K562 (cell line): ENCODE measurements around the gene ARHGAP22. TPM values are rescaled to one million over a fixed set of nuclear protein-coding genes. Genes with fewer than 3 reads are reported as not detected.

Source experiments
- ATAC-seq: fragments of 200-7000 bp; cut with Tn5 transposase; 3 replicates; pipeline ENCODE4 v1.9.1; 2020; ENCODE audit warnings: moderate library complexity
- BruUV-seq: library from RNA; stranded (reverse); fragments of 400-500 nt; replicated peaks from 2 replicates; lab custom pipeline; 2021; lab: Mats Ljungman, UMichigan
- CTCF ChIA-PET: fragments of 300-600 bp; formaldehyde crosslinking; extraction: SDS; loops from one replicate; lab custom pipeline; 2021; ENCODE audit warnings: low intra/inter-chr PET ratio; lab: Yijun Ruan, JAX
- POLR2A ChIA-PET: fragments of 300-600, 350-650 bp; sonication (Branson Sonifier 250); formaldehyde crosslinking; extraction: SDS; loops from one replicate; lab custom pipeline; 2021; ENCODE audit warnings: antibody characterized with exemption, inconsistent platforms; lab: Yijun Ruan, JAX
- DNase-seq, 4 experiments: peaks; one replicate each; pipeline versions ENCODE4 v3.0.0 to v3.0.0-alpha.2; 2011 to 2018; ENCODE audit warnings: low spot score in 3 of 4, mixed read lengths in 3 of 4; ENCODE audit errors: extremely low read depth in 1 of 4
- FAIRE-seq: peaks from 2 replicates; lab custom pipeline; 2011; peaks lifted over from hg19 to GRCh38; lab: Jason Lieb, UNC
- H2AFZ ChIP-seq: 2 replicates; pipeline ENCODE4 v1.6.0; 2011; ENCODE audit warnings: low read depth, low read length, control low read depth, inconsistent platforms
- H3K27ac ChIP-seq: fragments of 200-600 bp; 3 replicates; pipeline ENCODE4 v1.8.0; 2011; ENCODE audit warnings: low read depth, mild to moderate bottlenecking, control low read depth, inconsistent platforms, low read length, moderate library complexity, mixed read lengths; ENCODE audit errors: extremely low read depth
- H3K27me3 ChIP-seq, 2 experiments: fragments of 300-600 bp in 1 of 2; 2 replicates in 1 of 2; 3 replicates in 1 of 2; pipeline versions ENCODE4 v1.6.0 to v1.8.0; 2011; ENCODE audit warnings: inconsistent platforms in 2 of 2, low read length in 2 of 2, mild to moderate bottlenecking in 1 of 2, mixed read lengths in 1 of 2, moderate library complexity in 1 of 2; ENCODE audit not compliant: control insufficient read depth in 2 of 2, insufficient read depth in 2 of 2
- H3K36me3 ChIP-seq: fragments of 300-600 bp; 3 replicates; pipeline ENCODE4 v1.8.0; 2011; ENCODE audit warnings: mild to moderate bottlenecking, low read length, inconsistent platforms; ENCODE audit not compliant: control insufficient read depth, insufficient read depth
- H3K4me1 ChIP-seq, 2 experiments: fragments of 200-600 bp in 1 of 2; replicated peaks in 1 of 2; 2 replicates in 1 of 2; 3 replicates in 1 of 2; pipeline versions ENCODE4 v1.5.1 to v1.8.0; 2011; ENCODE audit warnings: inconsistent platforms in 2 of 2, low read length in 2 of 2, mild to moderate bottlenecking in 1 of 2, mixed read lengths in 1 of 2, moderate library complexity in 1 of 2; ENCODE audit not compliant: control insufficient read depth in 2 of 2, insufficient read depth in 2 of 2
- H3K4me2 ChIP-seq: 2 replicates; pipeline ENCODE4 v1.6.1; 2011; ENCODE audit warnings: low read length, control low read depth, inconsistent platforms, mixed read lengths; ENCODE audit not compliant: insufficient read depth
- H3K4me3 ChIP-seq: fragments of 200-600 bp; sonication (generic), shearing (Covaris generic); 2 replicates; pipeline ENCODE4 v1.5.1; 2016; ENCODE audit warnings: control low read depth, inconsistent platforms
- H3K79me2 ChIP-seq: fragments of 200-600 bp; 3 replicates; pipeline ENCODE4 v1.8.0; 2011; ENCODE audit warnings: low read length, inconsistent platforms; ENCODE audit not compliant: control insufficient read depth, insufficient read depth
- H3K9ac ChIP-seq, 2 experiments: 2 replicates each; pipeline versions ENCODE4 v1.6.0 to v1.6.1; 2011; ENCODE audit warnings: low read depth in 2 of 2, low read length in 2 of 2, control low read depth in 1 of 2, inconsistent platforms in 1 of 2, mild to moderate bottlenecking in 1 of 2, mixed read lengths in 1 of 2; ENCODE audit not compliant: insufficient read depth in 1 of 2
- H3K9me1 ChIP-seq: one replicate; pipeline ENCODE4 v1.6.0; 2011; ENCODE audit warnings: inconsistent platforms, mild to moderate bottlenecking, low read length, moderate library complexity; ENCODE audit not compliant: control insufficient read depth, insufficient read depth
- H3K9me3 ChIP-seq: replicated peaks from 2 replicates; pipeline ENCODE4 v1.5.1; 2011; ENCODE audit warnings: low read depth, low read length, inconsistent platforms; ENCODE audit not compliant: control insufficient read depth, insufficient read depth
- H4K20me1 ChIP-seq: replicated peaks from 2 replicates; pipeline ENCODE4 v1.6.1; 2011; ENCODE audit warnings: low read length, inconsistent platforms, mixed read lengths; ENCODE audit not compliant: control insufficient read depth, insufficient read depth
- ASH1L ChIP-seq: fragments of 450-650 bp; IDR thresholded peaks from 2 replicates; pipeline ENCODE4 v1.6.1; 2018; ENCODE audit warnings: borderline replicate concordance, mild to moderate bottlenecking, low read depth; ENCODE audit not compliant: partially characterized antibody
- SMARCA5 ChIP-seq: fragments of 450-650 bp; IDR thresholded peaks from 2 replicates; pipeline ENCODE4 v1.6.1; 2016
- TBP ChIP-seq: optimal IDR thresholded peaks from 2 replicates; pipeline ENCODE3; 2011; ENCODE audit warnings: low read depth, low read length, improper control_type of control experiment
- ZNF316 ChIP-seq: fragments of 450-650 bp; IDR thresholded peaks from 2 replicates; pipeline ENCODE4 v1.6.1; 2016
- in situ Hi-C: fragments of 300-500 bp; cut with MboI; formaldehyde crosslinking; loops from 4 replicates; pipeline ENCODE4 v1.15.0; 2018; ENCODE audit warnings: inconsistent platforms, mixed read lengths
- intact Hi-C: fragments of 100-400 bp; cut with micrococcal nuclease; formaldehyde crosslinking; loops from 2 replicates; pipeline ENCODE4 v1.14.2; 2022
- polyA plus RNA-seq, 8 experiments: library from polyadenylated mRNA; depleted of rRNA in 4 of 8; stranded (reverse) in 5 of 8; unstranded in 3 of 8; fragments of >200 nt; fragmentation: Nextera tagmentation in 2 of 8; fragmentation: Illumina TruSeq in 1 of 8; extraction: Ambion mirVana in 2 of 8; extraction: Trizol in 1 of 8; gene quantifications; 2 replicates each; pipeline versions ENCODE4 v1.2.1 to v1.2.3, GENCODE V29; 2011 to 2014; ENCODE audit warnings: inconsistent platforms in 1 of 8, missing spikeins in 1 of 8
- total RNA-seq, 7 experiments: library from RNA; depleted of rRNA in 6 of 7; stranded (reverse); fragments of >200 nt in 6 of 7; fragmentation: Illumina TruSeq in 2 of 7; extraction: Trizol in 2 of 7; gene quantifications; 2 replicates each; pipeline versions ENCODE4 v1.2.1 to v1.2.3, GENCODE V29; 2011 to 2021; ENCODE audit warnings: low replicate concordance in 1 of 7
- TF ChIP-seq, protein P1 (sequence below): fragments of 250-450 bp; sonication (Bioruptor Pico); IDR thresholded peaks from 2 replicates; pipeline ENCODE4 v1.8.0; 2022; ENCODE audit warnings: moderate library complexity, mild to moderate bottlenecking, inconsistent platforms

The ARHGAP22 gene
- total and polyA plus RNA-seq, 9 of the 15 experiments (the other 6 are each of a cell fraction or from before 2014, with no cell fraction given): 1.3 to 28.1 (median 12.7) TPM

DNA sequence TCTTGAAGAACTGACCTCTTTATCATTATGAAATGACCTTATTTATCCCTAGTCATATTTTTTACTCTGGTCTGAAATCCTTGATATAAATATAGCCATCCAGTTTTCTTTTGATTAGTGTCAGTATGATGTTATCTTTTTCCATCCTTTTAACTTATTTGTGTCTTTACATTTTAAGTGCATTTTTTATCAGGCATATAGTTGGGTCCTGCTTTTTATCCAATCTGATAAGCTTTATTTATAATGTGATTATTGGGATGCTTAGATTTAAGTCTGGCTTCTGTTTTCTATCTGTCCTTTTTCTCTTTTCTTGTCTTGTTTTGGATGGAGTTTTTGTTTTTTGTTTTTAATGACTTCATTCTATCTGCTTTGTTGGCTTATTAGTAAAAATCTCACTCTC lies 119.2 kb downstream of the ARHGAP22 start:
- intact Hi-C loops: no loop called here
- Histone ChIP-seq H3K9me3 (no peaks in the 10 kb centered on the region), H3K27me3 (no peaks in the 10 kb centered on the region), H2AFZ (no peak overlapping the region), H3K9ac (peak overlapping the region in 1 of 2 experiments; percentile 25; a peak in 1 of 4 replicates), H3K4me2 (no peak overlapping the region; the same call in 1 of the 2 replicates), H3K4me1 (peaks cover 12 to 70% of the 10 kb centered on the region in 2 experiments), H3K27ac (peak overlapping the region; percentile 81; the same call in 2 of the 3 replicates), H3K9me1 (no peaks in the 10 kb centered on the region), H3K79me2 (peaks cover 75% of the 10 kb centered on the region), H4K20me1 (no peaks in the 10 kb centered on the region), H3K36me3 (peaks cover 4% of the 10 kb centered on the region; the same call in 1 of the 3 replicates), H3K4me3 (no peak overlapping the region)
- ATAC-seq (no peak), DNase-seq (no peak), FAIRE-seq (no peak)
- ChIA-PET CTCF (no interaction called here), POLR2A (interaction anchor here (0.5 to 2.0 kb wide), 3 partner anchors 9 to 26 kb away, joined by 3 to 6 read pairs (median 3); no protein-coding TSS in a partner anchor)
- no TSS peak for BruUV-seq
- TF ChIP-seq, protein P1, sequence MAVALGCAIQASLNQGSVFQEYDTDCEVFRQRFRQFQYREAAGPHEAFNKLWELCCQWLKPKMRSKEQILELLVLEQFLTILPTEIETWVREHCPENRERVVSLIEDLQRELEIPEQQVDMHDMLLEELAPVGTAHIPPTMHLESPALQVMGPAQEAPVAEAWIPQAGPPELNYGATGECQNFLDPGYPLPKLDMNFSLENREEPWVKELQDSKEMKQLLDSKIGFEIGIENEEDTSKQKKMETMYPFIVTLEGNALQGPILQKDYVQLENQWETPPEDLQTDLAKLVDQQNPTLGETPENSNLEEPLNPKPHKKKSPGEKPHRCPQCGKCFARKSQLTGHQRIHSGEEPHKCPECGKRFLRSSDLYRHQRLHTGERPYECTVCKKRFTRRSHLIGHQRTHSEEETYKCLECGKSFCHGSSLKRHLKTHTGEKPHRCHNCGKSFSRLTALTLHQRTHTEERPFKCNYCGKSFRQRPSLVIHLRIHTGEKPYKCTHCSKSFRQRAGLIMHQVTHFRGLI (CRISPR knock-in tag): no peak
- TF ChIP-seq ASH1L (peak; percentile 20), TBP (no peak), SMARCA5 (0 out of 2 replicates have a peak, but pooled peaks have one; percentile 31), ZNF316 (peak; percentile 4; the same call in 1 of the 2 replicates)
- in situ Hi-C loops: no loop called here
